ENCODE data around the gene PRKCE. TPM values are rescaled to one million over a fixed set of nuclear protein-coding genes. Genes with fewer than 3 reads are reported as not detected.

PRKCE gene
- total RNA-seq, 1 donor from 2014 or later: 62.8 TPM

DNA sequence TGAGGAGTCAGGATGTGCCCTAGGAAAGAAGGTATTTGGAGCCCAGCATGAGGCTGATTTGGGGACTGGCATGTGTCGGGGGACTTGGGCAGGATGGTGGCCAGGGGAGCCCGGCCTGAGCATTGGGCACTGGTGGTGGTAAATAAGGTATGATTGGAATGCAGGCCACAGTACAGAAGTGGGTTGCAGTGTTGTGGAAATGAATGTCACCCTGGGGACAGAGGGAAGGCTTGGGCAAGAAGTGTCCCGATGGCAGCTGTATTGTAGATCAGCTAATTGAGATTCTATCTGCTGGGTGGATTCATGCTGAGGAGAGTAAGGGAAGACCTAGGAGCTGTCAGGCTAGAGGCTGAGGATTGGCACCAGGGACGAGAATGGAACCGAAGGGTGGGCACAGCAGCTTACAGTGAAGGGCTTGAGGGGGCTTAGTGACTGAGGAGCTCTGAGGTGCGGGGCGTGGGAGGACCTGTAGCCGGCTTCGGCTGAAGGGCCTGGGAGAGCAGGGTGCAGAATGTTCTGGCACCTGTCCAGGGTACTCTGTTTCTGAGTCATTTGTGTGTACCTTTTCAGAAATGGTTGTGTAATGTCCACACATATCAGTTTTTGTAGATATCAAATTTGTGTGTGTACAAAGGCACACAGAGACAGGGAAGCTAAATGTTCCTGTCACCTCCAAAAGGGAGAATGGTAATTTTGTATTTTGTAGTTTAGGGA lies 170.2 kb downstream of the PRKCE start:
- FAIRE-seq (no peak), DNase-seq (ENCODE audit: low spot score in 2 of 2) (no peak)

DNA sequence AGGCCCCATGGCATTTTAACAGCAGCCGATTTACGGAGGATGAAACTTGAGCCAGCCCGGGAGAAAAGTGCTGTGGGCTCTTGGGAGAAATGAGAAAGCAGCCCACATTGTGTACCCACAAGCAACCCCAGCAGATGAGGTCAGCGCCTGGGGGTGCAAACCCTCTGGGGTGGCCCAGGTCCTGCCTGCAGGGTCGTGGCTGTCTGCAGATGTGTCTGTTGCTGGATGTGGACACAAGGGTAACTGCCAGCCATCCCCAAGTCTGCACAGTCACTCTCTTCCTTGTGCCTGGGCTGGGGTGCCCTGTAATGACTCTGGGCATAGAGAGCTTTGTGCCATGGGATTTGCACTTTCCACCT lies 170.8 kb downstream of the PRKCE start:
- no peak for FAIRE-seq
- DNase-seq (ENCODE audit: low spot score in 2 of 2): no peak

DNA sequence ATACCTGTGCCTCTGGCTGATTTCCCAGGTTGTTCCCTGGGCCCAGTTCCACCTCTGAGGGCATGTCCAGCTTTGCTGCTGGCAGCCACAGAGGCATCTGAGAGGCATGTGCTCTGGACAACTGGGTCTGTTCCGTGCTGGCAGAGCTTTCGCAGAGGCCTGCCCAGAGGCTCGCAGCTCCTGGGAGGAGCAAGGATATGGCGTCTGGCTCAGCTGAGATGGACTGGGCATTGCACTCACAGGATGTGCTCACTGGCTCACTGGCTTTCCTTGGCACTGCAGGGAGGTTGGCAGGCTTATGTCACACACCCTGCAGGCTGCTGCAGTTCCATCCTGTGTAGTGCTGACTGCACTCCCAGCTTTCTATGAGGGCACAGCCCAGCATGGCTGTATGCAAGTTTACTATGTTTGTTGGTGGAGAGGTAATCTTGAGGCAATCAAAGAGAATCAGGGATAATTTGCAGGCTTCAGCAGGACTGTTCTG lies 172.3 kb downstream of the PRKCE start:
- FAIRE-seq (no peak), DNase-seq (ENCODE audit: low spot score in 2 of 2) (peak; percentile 42 to 44)

DNA sequence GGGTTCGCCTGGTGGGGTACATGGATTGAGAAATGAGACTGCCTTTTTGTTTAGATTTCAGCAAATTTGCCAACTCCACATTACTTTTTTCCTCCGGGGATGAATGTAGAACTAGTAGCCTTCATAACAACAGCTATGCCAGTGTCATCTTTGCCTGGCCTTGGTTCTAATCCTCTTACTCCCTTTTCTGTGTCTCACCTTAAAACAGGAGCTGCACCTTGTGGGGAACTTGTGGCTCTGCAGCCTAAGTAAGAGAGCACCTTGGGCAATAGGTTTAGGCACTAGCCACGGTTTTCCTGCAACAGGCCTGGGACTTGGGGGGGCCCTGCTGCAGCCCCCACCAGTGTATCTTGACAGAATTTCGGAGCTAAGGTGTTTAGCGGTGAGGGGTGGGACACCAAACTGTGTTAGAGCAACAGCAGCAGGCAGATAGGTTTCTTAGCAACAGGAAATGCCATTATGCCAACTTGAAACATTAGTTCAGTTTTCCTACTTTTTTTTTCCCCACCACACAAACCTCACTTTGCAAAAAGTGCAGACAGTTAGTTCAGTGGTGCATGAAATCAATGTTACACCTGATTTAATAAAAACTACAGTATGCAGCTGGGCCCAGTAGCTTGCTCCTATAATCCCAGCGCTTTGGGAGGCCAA lies 173.7 kb downstream of the PRKCE start:
- DNase-seq (ENCODE audit: low spot score in 2 of 2) (no peak), FAIRE-seq (no peak)

DNA sequence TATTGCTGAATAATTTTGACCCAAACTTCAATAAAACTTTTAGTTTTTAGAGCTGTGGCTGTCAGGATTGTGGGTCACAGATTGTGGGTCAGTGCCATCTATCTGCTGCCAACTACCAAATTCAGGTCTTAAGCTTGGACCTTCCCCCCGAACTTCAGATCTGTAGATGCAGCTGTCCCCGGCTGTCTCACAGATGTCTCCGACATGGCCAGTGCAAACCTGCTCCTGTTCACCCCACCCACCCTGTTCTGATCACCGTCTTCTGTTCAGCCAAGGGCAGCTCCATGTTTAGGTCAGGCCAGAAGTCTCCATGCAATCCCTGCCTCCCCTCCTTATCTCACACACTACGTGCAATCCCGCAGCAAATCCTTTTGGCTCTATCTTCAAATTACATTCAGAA lies 175.0 kb downstream of the PRKCE start:
- no peak for DNase-seq (ENCODE audit: low spot score in 2 of 2)
- no peak for FAIRE-seq

DNA sequence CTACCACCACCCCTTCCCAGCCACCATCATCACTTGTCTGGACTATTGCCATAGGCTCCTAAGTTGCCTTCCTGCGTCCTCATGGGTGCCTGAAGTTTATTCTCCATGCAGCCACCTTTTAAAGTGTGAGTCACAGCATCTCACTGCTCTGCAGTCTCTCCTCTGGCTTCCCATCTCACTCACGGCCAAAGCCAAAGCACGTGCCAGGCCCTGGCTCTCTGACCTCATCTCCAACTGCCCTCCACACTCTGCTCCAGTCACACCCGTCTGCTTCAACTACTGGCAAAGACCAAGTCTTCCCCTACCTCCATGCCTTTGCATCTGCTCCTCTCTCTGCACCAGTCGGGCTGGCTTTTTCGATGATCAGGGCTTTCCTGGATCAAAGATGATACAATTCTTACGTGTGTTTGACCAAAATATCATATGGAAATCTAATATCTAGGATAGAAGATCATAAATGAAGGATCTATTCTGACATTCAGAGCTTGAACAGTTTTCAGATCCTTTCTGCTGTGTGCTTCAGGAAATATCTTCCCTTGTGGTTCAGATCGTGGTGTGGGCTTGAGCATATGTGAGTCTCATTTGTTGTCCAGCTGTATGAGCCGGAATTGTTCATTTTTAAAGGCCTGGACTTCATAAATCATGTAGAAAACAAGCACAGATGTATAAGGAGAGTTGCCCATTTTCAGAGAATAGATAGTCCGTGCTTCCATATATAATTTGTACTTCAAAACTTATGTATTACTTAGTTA lies 175.6 kb downstream of the PRKCE start:
- DNase-seq (ENCODE audit: low spot score in 2 of 2): peak in 1 of 2 donors; percentile 38
- no peak for FAIRE-seq

DNA sequence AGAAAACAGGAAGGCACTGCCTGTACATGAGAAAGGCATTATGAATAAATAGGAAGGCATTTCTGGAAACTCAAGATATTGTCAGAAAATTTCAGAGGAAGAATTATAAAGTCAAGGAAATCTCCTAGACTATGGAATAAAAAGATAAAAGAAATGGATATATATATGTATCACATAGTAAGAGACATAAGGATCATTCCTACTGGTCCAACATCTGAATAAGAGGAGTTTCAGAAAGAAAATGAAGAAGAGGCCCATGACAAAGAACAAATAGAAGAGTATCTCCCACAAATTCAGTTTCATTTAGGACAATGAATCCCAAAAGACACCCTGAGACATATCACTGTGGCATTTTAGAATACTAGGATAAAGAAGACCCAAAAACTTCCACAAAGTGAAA lies 178.8 kb downstream of the PRKCE start:
- DNase-seq (ENCODE audit: low spot score in 2 of 2): no peak

DNA sequence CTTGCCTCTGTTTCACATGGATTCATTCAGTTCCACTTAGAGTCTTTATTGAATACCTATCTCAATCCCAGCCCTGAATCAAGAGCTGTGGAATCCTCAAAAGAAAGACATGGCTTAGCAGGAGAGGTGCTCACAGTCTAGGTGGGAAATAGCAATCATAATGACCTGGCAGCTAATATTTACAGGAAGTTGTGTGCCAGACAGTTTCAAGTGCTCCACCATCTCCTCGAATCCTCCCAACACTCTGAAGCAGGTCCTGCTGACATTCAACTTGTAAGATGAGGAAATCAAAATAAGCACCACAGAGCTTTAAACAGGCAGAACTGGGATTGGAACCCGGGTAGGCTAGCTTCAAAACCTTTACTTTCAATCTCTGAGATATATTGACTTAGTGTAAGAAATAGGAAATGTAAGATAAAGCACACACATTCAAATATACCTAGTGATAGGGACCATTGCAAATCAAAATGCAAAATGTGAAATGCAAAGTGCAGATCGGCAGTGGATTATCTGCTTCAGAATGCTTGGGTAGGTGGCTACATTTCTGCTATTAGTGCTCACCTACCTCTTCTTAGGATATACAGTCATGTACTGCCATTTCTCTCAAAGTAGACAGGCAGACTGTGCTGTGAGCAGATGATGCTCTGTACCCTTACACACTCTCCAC lies 182.0 kb downstream of the PRKCE start:
- FAIRE-seq (no peak), DNase-seq (ENCODE audit: low spot score in 2 of 2) (no peak)

More for the DNA sequence above, 178.8 kb downstream of the PRKCE start:
- FAIRE-seq: no peak

DNA sequence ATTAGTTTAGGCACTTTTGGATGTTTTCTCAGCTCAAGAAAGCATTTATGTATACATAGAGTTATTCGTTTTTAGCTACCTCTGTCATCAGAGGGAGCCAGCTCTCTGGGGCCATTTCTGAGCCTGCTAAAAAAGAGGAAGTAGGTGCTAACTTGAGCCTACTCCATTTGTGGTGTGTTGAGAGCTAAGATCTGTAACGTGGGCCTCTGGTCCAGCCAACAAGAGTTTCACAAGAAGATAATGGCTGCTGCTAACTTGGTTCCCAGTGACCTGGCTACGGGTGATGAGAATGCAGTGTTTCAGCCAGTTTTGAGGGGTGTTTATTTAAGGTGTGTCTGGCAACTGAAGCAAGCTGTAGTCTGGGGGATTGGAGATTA lies 182.5 kb downstream of the PRKCE start:
- FAIRE-seq (no peak), DNase-seq (ENCODE audit: low spot score in 2 of 2) (no peak)

DNA sequence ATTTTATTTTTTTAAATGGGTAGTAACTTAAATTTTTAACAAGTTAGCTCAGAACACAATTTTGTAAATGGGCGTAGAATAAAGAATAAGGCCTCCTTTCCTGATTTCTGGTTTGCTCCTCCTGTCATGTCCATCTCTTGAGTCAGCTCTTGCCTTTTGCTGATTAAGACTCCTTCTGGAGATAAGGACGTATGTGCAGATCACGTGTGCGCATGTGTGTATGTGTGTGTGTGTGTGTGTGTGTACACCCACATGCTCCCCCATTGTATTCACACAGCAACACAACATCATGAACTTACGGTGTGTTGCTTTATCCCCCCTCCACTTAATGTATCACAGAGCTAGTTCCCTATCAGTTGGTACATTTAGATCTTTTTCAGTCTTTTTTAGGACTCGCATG lies 182.9 kb downstream of the PRKCE start:
- FAIRE-seq (no peak), DNase-seq (ENCODE audit: low spot score in 2 of 2) (no peak)

DNA sequence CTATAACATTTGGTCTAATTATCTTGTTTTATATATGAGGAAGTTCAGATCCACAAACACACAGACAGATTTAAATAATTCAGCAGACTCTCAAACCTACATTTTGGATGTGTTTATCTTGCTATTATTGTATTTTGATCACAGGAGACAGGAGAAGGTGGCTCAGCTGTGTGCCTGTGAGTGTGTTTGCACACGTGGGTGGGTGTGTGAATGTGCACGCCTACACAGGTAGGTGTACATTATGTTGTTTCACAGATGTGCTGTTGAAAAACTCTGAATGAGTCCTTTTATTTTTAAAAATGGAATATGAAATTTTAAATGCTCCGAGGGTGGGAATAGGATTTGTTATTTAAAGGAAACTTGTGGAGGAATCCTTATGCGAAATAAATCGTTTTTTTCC lies 183.4 kb downstream of the PRKCE start:
- no peak for DNase-seq (ENCODE audit: low spot score in 2 of 2)
- FAIRE-seq: no peak

DNA sequence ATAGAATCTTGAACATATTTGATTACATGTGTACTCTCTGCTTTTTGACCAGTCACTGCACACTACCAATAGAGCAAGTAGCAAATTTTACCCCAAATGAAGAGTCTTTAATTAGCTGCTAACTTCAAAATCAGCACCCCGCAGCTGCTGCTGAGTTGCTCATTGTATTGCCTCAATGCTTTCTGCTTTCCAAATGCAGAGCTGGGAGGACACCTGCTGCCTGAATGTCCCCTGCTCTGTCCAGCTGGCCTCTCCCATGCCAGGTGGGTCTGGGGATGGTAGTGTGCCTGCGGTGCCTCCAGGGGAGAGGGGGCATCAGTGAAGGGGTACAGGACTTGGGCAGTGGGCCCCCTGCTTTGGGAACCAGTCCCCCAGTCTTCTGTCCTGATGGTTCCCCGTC lies 184.8 kb downstream of the PRKCE start:
- FAIRE-seq: no peak
- no peak for DNase-seq (ENCODE audit: low spot score in 2 of 2)

DNA sequence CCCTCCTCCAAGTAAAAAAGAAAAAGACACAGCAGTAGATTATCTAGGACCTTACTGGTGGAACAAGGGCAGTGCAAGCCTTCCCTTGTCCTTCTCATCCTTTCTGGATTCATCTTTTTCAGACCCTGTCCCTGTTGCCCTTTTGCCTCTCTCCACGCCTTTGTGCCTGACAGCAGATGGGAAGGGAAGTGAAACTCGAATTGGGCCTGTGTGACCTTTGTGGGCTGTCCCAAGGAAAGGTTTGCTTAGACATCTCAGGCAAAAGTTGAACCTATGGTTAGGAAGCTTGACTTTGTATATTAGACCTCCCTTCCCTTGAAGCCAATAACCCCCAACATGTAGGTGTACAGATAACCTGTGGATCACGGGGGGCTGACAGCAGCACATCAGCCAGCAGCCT lies 185.3 kb downstream of the PRKCE start:
- FAIRE-seq (no peak), DNase-seq (ENCODE audit: low spot score in 2 of 2) (no peak)

DNA sequence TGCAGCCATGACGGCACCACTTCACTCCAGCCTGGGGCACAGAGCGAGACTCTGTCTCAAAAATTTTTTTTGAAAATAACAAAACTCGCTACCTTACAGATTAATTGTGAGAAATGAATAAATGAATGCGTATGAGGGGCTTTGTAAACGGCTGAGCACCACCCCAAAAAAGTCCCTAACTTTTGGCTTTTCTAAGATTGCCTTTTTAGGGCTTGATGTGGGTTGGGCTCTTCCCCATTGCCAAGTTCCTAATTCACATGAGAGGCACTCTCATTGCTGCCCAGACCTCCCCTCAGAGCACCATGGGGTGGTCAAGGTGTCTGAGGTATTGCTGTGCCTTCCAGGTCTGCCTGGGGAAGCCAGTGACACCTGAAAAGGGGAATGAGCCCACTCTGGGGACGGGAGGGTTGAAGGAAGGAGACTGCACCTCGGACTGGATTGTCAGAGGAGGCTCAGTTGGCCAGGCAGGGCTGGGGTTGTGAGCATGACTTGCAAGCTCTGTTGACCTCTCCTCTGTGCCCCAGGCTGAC lies 186.4 kb downstream of the PRKCE start:
- no peak for FAIRE-seq
- DNase-seq (ENCODE audit: low spot score in 2 of 2): no peak

DNA sequence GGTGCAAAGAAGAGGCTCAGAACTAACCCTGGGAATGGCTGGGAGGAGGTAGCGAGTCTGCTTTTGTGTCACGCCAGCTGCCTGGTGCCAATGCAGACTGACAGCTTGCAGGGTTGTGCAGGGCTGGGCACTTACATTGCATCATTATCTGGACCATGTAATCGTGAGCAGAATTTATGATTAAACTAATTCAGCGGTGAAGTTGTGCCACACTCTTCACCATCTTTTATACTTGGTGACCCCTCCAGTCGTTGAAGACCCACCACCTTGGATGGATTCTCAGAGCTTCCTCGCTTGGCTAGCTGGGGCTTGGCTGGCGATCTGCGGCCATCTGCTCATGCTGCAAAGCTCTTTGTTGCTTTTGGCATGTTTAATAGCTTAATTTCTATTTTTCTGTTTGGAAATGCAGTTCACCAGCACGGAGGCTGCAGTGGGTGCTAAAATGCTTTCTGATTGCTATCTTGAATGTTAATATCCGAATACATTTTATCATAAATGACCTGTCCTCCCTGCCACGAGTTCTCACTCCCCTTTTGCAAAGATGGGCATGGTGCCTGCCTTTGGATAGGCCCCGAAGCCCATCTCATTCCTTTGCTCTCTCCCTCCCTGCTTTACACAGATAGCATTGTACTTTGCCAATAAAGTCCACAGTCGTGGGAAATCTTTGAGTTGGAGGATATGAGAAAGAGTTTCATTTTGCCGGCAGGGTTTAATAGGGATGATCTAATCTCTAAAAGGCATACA lies 188.2 kb downstream of the PRKCE start:
- DNase-seq (ENCODE audit: low spot score in 2 of 2) (no peak), FAIRE-seq (no peak)

DNA sequence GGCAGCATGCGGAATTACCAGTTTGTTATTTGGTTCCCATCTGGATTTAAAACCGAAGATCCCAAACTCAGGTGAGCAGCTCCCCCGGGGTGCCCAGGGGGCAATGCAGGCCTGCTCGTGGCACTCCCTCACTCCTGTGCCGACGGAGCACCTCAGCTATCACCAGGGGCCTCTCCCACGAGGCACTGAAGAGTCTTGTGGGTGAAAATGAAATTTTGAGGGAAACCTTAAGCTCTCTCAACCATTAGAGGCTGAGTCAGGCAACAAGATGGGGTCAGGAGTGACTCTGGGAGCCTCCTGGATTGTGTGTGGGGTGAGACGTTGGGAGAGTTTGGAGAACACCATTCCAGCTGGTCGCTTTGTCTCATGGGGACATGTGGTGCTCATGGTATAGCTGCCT lies 189.0 kb downstream of the PRKCE start:
- no peak for DNase-seq (ENCODE audit: low spot score in 2 of 2)
- FAIRE-seq: no peak

DNA sequence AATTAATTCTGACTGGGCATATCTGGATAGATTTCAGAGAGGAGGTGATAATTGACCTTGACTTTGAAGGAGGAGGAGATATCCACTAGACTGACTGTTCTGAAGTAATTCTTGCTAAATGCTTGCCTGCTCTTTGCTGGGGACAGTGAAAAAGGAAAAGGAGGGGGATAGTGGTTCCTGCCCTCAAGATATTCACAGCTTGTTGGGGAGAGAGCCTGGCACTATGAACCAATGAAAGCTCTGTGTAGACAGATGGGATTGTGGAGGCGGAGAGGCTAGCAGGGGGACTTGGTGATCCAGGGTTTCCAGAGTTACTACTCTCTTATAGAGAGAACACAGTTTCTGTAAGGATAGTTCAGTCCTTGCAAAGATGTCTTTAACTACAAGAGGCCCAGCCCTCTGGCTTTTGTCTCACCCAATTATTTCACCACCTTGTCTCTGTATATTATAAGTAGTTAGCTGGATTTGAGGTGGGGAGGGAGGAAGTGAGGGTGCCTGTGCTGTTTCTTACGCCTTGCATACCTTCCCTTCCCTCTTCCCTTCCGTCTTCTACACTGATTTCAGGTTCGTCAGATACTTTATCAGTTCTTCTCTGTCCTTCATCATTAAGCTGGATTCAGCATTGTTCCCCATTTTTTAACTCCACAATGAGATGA lies 190.4 kb downstream of the PRKCE start:
- DNase-seq (ENCODE audit: low spot score in 2 of 2): no peak

DNA sequence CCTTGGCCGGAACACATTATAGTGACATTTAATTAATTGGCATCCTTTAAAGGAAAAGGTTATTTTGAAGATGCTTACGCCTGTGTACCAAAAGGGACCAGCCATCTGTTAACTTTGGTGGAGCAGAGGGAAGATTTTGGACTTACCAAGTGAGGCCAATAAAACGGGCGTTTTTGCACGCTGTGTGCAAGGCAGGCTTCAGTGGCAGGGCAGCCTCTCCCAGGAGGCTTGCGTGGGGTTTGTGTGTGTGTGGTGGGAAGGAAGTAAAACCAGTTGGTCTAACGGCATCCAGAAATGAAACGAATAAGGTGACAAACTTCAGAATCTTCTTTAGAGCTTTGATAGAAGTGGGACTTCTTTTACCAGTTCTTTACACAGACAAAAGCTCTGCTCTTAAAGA lies 191.7 kb downstream of the PRKCE start:
- no peak for FAIRE-seq
- DNase-seq (ENCODE audit: low spot score in 2 of 2): no peak

More for the DNA sequence above, 190.4 kb downstream of the PRKCE start:
- no peak for FAIRE-seq

DNA sequence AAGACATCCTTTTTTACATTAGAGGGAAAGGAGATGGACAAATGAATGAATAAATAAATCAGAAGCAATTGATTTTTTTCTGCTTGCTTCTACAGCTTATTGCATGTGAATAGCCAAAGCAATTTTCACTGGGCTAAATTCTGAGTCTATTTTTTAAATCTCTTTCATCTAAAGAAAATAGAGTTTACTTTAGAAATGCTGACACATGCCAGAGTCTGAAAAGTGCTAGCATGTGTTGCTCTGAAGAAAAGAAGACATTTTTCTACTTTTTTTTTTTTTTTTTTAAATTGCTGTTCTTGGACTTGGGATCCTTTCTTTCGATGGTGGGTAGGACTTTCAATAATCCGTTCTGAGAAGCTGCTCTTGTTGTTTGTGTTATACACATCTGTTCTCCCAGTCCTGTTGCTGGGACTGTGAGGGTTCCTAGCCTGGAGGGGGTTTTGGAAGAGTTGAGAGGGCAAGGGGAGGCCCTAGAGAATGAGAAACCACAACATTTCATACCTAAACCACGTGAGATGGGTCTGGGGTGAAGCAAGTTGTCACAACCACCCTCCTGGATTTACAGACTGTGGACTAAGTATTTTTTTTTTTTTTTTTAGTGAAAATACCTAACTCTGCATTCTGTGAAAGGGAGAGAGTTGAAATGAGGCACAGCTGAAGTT lies 193.5 kb downstream of the PRKCE start:
- DNase-seq (ENCODE audit: low spot score in 2 of 2) (no peak), FAIRE-seq (no peak)

Data from frontal cortex (tissue), 4 donors.